ENCODE measurements around the gene ZNF496.

The ZNF496 gene

DNA sequence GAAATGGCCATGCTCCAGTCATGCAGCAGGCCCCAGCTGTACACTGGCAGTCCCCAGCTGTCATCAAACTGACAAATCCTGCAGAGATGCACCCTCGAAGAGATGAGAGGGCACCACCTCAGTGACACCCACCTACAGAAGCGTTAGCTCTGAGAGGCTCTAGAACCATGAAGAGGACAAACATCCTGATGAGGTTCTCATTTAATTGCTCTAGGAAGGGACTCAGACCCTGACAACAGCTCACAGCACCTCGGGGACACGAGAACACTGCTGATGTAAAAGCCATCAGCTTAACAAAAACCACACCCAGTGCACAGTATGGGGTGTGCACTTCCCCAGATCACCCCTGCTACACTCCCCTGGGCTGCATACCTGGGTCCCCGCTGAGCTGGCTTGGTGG, 3.4 kb downstream of the ZNF496 start:
- no peak for DNase-seq (ENCODE audit: low read depth in 2 of 2)

DNA sequence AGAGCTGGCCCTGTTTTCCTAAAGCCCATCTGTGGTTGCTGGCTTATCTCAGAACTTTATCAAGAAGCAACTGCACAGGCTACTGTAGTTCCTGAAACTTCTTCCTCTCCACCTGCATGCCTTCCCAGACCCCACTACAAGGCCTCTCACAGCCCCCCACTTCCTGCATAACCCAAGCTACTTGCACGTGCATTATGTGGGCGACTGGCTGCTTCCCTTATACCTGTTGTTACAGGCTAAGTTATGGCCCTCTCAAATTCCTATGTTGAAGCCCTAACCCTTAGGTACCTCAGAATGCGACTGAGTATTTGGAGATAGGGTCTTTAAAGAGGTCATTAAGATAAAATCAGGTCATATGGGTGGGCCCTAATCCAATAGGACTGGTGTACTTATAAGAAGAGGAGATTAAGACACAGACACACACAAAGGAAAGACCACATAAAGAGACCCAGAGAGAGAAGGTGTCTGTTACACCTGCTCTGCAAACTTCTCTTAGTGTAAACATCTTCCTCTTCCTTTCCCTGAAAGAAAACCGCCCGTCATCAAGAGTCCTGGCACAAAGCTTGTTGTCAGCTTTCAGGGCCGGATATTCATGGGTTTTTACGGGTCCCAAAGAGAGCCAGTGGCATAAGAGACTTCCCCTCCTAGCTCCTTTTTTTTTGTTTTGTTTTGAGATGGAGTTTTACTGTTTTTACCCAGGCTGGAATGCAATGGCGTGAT, 5.1 kb downstream of the ZNF496 start:
- DNase-seq (ENCODE audit: low read depth in 2 of 2): no peak

DNA sequence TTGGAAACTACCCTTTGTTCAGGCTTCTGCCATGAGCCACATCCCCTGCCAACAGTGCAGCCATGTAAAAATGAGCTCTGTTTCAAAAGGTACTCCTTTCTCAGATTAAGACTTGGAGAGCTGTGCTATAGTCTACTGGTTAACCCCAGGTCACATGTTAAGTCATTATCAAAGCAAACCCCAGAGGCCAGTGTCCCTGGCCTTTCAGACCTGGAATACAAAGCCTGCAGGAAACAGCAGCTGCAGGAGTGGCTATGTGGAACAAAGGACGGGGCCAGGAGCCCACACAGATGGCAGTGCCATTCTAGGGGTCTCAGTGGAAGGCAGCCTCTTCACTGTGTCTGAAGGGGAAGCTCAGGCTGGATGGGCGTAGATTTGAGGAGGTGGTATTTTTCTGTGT, 6.7 kb downstream of the ZNF496 start:
- DNase-seq (ENCODE audit: low read depth in 2 of 2): no peak

DNA sequence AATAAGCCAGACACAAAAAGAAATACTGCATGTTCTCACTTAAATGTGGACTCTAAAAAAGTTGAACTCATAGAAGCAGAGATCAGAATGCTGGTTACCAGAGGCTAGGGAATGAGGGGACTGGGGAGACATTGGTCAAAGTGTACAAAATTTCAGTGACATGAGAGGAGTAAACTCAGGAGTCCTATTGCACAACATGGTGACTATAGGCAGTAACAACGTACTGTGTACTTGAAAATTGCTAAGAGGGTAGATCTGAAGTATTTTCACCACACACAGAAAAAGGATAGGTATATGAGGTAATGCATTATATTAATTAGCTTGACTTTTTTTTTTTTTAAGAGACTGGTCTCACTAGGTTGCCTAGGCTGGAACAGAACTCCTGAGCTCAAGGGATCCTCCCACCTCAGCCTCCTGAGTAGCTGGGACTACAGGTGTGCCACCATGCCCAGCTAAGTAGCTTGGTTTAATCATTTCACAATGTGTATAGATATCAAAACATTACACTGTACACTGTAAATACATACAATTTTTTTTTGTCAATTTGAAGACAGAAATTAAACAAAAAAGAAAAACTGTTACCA, 7.4 kb downstream of the ZNF496 start:
- no peak for DNase-seq (ENCODE audit: low read depth in 2 of 2)

DNA sequence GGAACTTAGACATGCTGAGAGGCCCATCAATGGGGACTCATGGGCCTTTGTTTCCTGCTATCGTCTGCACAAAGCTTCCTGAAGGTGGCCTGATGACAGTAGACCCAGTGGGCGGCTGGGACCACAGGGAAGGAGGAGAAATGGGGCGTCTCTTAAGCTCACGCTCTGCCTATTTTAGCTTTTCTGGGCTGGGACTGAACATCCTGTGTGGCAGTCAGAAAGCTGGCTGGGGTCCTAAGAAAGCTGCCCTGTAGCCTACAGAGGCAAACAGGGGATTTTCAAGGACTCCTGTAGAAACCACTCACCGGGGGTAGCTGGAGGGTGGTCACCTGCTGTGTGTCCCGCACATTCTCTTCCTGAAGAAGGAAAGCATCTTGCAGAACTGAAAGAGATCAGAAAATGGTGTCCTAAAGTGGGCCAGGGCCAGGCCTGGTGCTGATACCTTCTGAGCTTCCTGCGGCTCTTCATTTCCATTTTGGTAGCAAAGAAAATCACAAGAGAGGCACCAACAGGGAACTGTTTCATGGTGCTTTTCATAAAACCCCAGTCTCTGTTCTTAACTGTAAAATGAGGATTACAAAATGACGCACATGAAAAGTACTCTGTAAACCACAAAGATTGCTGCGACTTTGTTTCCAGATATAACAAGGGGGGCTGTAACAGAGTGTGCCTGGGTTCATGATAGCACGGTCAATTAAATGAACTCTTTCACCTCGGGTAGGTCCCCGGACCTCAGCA, 8.6 kb downstream of the ZNF496 start:
- no peak for DNase-seq (ENCODE audit: low read depth in 2 of 2)

DNA sequence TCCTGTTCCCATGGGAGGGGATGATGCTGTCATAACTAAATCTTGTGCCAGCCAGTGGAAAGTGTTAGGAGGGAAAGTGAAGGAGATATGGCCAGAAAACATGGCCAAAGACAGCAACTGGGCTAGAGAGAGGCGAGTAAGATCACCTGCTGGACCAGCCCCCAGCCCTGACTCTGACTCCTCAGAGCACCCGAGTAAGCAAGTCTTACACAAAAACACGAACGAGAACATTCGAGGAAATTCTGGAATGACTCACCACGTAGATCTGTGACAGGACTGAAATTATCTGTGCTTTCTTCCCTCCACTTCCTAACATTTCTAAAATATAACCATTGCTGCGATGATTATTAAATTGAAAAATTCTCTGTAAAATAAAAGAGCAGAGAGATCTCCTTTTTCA, 9.2 kb downstream of the ZNF496 start:
- no peak for DNase-seq (ENCODE audit: low read depth in 2 of 2)

DNA sequence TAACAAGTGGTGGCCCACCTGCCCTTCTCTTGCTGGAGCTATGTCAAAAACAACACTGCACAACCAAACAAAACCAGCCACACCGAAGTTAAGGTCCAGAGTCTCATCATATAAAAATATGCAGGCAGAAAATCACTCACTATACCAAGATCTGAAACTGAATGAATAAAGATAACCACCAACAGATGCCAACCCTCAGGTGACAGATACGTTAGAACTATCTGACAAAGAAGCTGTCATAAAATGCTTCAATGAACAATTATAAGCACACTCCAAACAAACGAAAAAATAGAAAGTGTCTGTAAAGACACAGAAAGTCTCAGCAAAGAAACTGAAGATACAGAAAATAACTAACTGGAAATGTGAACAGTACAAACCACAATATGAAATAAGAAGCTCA, 14.0 kb downstream of the ZNF496 start:
- DNase-seq (ENCODE audit: low read depth in 2 of 2): no peak

DNA sequence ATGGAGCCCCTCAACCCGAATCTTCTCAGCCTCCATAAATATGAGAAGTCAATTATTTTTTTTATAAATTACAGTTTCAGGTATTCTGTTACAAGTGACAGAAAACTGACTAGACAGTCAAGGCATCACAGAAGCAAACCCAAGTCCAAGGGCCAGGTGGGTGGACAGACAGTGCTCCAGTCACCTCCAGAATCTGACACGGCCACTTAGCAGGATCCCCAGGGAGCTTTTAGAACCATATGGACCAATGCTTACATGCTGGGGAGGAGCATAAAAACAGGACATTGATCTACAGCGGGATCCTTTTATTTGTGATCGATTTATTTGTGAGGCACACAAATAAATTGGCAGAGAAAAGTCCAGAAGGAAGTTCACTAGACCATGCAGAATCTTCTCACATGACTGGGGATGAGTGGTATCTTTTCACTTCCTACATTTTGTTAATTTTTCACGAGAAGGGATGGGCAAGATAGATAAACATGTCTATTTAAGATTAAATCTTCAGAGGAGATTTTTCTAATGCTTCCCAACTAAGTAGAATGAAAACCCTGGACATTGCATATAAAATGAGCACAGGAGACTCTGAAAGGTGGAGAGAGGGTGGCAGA, 15.0 kb downstream of the ZNF496 start:
- DNase-seq (ENCODE audit: low read depth in 2 of 2): no peak

DNA sequence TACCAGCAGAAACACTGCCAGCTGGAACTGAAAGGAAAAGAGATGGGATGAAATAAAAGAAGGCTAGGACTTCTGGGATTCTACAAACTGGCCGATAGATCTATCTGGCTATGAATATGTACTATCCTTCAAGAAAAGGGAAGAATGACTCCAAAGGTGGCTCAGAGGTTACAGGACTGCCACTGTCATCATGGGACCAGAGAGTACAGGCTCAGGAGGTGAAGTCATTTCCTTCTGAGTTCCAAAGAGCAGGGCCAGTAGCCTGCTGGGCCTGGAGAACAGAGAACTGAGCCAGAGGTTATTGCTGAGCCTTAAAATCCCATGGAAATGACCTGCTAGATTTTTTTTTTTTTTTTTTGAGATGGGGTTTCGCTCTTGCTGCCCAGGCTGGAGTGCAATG, 27.6 kb downstream of the ZNF496 start:
- no peak for DNase-seq (ENCODE audit: low read depth in 2 of 2)

DNA sequence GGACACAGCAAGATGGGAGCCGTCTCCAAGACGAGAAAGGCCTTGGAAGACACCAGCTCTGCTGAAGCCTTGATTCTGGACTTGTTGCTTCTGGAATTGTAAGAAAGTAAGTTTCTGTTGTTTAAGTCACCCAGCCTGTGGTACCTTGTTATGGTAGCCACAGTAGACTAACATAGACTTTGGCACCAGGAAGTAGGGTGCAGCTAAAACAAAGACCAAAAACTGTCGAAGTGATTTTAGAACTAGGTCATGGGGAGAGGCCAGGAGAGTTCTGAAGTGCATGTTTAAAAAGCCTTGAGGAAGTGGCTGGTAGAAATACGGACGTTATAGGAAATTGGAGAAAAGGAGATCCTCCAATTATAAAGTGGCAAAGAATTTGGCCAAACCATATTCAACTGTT, 28.5 kb downstream of the ZNF496 start:
- no peak for DNase-seq (ENCODE audit: low read depth in 2 of 2)

DNA sequence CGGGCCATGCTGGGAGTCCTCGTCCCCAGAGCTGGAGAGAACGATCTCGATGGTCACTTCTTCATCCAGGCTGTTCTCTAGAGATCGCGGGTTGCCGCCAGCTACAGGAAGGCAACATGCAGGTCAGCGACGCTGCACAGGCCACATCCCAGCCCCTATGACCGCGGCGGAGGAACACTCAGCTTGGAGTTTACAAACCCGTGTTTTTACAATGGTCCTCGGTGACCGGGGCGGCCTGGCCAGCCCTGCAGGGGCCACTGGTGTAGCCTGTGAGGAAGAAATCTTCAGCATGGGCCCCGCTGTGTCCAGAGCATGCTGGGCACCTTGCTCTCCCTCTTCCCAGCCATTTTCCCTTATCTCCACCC, 30.5 kb downstream of the ZNF496 start:
- no peak for DNase-seq (ENCODE audit: low read depth in 2 of 2)

DNA sequence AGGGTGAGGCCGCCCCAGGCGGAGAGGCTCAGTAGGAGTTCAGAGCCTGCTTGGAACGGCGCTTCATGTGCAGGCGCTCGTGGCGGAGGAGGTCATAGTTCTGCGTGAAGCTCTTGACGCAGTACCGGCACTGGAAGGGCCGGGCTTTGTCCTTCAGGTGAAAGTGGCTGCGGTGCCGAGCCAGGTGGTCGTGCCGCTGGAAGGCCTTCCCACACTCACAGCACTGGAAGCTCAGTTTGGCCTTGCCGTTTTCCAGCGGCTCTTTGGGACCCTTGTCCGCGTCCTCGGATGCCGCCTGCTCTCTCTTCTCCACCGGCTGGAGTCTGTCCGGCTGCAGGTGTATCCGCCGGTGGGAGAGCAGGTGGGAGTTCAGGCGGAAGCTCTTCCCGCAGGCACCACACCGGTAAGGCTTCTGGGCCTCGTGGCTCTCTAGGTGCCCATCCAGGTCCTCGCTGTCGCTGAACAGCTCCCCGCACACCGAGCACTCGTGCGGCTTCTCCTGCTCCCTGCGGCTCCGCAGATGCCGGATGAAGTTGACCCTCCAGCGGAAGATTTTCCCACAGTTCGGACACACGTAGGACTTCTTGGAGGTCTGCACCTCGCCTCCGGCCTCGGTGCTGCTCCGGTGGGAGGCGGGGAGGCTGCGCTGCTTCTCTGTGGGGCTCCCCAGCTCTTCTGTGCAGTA, 31.0 kb downstream of the ZNF496 start:
- DNase-seq (ENCODE audit: low read depth in 2 of 2): no peak

DNA sequence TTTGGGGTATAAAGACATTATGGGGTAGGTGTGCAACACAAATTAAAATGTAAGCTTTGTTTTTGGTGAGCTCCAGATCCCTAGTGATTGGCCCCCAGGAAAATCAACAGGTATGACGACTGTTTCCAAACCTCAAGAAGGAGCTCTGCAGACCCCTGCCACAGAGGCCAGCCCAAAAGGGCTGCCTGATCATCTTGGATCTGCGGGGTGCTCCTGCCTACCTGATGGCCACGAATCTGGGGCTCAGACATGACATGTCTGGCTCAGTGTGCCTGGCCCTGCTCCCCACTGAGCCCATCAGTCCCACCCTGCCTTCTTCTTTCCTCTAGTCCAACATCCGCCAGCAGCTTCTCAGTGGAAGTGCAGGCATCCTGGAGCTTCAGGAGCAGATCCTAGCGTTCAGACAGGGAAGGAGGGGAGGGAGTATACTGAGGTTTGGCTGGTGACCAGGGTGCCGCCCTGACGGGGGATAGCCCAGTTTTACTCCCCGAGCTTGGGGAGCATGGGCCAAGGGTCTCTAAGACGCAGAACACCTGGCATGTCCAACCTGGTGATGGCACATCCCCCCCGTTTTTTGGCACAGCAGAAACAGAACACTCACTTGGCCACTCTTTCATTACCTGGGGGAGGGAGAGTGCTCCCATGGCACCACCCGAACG, 31.8 kb downstream of the ZNF496 start:
- no peak for DNase-seq (ENCODE audit: low read depth in 2 of 2)

DNA sequence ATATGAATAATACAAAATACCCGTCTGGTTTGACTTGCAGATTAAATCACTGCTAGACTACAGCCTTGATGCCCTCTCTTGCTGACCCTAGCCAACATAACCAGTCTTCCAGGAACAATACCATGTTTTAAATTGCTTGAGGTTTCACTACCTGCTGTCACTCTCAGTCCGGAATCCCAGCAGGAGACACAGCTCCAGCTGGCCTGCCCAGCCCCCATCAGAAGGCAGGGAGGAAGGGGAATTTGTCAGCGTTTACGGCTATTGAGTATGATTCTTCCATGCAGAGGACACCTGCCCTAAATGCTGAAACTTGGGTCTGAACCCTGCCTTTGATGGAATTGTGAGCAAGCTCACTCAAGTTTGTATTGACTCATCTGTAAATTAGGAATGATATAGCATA, 33.0 kb downstream of the ZNF496 start:
- no peak for DNase-seq (ENCODE audit: low read depth in 2 of 2)

DNA sequence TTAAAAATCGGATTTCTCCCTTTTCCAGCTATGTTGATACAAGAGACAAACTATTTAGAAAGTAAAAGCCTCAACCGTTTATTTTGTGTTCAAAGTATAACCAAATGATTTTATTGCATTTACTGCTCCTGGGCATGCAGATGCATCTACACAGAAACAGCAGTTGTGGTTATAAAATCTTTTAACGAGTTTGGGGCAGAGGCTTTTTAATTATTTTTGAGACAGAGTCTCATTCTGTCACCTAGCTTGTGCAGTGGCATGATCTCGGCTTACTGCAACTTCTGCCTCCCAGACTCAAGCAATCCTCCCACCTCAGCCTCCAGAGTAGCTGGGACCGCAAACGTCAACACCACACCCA, 33.6 kb downstream of the ZNF496 start:
- DNase-seq (ENCODE audit: low read depth in 2 of 2): no peak

DNA sequence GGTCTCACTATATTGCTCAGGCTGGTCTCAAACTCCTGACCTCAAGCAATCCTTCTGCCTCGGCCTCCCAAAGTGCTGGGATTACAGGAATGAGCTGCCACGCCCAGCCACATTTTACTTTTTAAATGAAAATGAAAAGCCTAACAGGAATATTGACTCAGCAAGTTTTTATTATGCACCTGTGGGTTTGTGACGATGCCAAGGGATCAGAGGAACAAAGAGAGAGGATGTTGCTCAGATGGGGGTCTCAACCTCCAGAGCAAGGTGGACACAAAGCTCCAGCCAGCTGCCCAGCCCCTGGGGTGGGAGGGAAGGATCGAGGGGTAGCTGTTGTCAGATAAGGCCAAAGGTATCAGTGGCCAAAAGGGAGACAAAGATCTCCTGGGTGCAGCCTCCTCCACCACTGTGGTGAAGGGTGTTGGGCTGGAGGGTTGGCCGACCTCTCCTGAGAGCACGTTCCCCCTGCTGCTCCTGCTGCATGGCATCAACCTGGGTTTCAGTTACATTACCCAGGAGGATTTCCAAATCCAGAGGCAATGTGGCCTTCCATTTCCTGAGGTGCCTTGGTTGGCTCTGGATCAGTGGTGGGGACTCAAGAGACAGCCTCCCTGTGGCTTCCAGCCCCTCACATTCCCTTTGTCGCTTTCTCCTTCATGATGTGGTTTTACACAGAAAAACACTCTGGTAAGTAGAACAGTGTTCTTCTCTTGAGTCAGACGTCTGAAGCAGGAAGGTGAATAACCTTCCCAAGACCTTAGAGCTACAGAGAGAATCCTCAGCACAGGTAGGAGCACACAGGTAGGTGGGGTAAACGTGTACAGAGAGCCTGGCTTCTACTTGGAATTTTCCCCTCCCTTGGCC, 34.2 kb downstream of the ZNF496 start:
- DNase-seq (ENCODE audit: low read depth in 2 of 2): no peak

DNA sequence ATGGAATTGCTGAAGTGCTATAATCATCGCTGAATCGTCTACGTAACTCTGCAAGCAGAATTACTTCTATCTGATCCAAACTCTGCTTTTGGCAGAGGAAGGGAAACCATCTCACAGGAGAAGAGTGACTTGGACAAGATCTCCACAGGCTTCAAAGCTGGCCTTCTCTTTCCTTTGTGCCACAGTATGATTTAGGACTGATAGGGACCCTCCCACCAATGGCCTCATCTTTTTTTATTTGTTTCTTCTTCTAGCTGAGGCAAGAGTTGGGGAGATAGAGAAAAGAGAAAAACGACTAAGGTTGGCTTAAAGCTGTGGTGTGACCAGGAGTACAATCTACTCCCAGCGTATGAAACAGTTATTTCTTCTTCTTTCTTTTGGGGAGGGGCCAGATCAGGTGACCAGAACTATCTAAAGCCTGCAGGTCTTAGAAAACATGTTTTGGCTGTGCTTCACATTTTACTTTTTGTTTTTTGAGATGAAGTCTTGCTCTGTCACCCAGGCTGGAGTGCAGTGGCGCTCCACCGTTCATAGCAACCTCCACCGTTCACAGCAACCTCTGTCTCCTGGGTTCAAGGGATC, 35.0 kb downstream of the ZNF496 start:
- no peak for DNase-seq (ENCODE audit: low read depth in 2 of 2)

DNA sequence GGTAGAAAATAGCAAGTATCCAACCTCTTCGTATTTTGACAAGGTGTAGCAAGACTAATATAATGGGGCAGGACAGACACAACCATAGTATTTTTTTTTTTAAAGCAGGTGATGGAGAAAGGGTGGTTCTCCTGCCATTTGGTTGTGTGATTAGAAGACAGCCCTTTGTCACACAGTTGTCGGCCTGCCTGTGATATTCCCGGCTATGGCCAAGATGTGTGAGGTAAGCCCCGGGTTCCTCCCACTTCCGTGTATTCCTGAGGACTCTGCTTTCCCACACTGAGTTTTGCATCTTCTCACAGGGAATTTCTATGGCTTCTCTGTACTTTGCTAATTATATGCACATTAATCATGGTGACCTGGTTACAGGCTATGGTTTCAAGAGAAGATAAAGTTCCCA, 35.9 kb downstream of the ZNF496 start:
- DNase-seq (ENCODE audit: low read depth in 2 of 2): no peak

DNA sequence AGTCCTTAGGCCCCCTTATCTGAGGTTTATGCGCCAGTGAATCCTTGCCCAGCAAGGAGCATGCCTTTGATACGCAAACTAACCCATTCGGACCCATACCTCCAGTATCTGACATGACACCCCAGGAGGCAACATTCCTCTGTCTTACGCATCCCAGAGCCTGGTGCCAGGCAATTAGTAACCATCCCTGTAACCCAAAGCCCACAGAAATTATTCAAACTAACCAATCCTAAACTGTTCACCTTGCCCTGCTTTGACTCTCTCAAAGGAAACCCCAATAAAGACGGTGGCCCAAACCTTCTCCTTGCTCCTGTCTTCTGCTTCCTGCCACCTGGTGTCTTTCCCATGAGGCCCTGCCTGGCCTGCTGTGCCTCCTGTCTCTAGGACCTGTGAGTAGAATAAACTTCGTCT, 36.4 kb downstream of the ZNF496 start:
- DNase-seq (ENCODE audit: low read depth in 2 of 2): no peak

DNA sequence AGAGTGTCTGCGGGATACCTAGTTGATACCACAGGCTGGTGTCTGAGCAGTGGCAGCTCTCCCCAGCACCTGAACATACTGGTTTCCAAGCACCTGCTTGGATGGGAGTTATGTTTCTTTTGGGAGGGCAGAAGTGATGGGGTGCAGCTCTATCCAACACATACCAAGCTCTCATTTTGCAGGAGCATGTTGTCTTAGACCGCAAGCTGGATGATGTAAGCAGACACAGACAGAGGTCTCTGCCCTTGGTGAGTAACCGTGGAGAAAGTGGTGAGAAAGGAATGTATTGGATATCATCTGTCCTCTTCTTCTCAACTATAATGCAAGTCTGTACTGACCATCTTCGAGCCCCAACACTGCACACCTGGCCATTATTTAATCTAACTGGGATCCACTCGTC, 37.4 kb downstream of the ZNF496 start:
- DNase-seq (ENCODE audit: low read depth in 2 of 2): no peak

DNA sequence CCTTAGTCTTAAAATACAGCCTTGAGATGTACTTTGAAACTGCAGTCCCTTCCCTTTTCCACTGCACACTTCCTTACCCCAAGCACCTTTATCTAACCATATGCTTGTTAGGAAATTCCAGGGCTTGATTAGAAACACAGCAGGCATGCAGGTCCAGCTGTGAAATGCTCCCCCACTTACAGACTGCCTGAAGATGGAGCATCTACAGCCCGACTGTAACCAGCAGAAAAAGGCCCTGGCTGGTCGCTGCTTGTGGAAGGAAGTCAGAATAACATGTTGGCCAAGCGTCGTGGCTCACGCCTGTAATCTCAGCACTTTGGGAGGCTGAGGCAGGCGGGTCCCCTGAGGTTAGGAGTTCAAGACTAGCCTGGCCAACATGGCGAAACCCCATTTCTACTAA, 38.6 kb downstream of the ZNF496 start:
- DNase-seq (ENCODE audit: low read depth in 2 of 2): no peak
